GM13977 (cell line): ENCODE results near the gene PTPN14.

ENCODE experiments used
- DNase-seq: peaks from one replicate; pipeline ENCODE4 v3.0.0; 2012; ENCODE audit warnings: low spot score
- in situ Hi-C: fragments of 300-500 bp; cut with MboI; formaldehyde crosslinking; loops from one replicate; pipeline ENCODE4 v1.12.0; 2022; ENCODE audit warnings: low sequenced_read_pairs, low pct_unique_long_range_greater_than_20kb, mixed read lengths, inconsistent platforms; ENCODE audit not compliant: unreplicated experiment
- TF ChIP-seq, protein P1 (sequence below): IDR thresholded peaks from 2 replicates; pipeline ENCODE4 v1.5.1; 2012; ENCODE audit warnings: mild to moderate bottlenecking, control low read depth; ENCODE audit not compliant: insufficient read depth; ENCODE audit errors: extremely low read depth, missing control alignments

PTPN14 gene

DNA sequence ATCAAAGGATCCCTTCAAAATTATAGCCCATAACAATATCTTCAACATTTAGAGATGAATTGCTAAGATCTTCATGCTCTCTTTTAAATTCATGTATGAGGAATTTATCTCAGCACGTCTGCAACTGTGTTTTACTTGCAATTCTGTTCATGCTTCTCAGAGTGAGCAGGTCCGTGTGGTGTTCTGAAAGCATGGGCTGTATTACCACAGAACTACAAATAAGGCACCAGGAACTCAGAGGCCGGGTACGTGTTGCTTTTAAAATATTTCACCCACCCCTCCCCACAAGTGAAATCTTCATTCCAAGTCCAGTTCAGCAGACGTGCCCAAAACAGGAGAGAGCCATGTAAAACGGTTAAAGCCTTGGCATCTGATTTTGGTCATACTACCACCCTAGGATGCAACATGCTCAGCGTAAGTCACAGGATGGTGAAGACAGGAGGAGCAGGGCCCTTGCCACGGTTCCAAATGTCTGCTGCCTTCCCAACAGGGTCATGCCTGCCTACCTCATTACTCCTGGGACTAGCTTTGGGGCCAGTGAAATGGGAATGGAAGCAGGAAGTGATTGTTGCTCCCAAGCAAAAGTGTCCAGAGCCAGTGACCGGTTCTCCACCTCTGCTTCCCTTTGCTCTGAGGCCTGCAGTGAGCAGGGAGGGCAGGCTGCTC lies 133.7 kb downstream of the PTPN14 start:
- TF ChIP-seq, protein P1, sequence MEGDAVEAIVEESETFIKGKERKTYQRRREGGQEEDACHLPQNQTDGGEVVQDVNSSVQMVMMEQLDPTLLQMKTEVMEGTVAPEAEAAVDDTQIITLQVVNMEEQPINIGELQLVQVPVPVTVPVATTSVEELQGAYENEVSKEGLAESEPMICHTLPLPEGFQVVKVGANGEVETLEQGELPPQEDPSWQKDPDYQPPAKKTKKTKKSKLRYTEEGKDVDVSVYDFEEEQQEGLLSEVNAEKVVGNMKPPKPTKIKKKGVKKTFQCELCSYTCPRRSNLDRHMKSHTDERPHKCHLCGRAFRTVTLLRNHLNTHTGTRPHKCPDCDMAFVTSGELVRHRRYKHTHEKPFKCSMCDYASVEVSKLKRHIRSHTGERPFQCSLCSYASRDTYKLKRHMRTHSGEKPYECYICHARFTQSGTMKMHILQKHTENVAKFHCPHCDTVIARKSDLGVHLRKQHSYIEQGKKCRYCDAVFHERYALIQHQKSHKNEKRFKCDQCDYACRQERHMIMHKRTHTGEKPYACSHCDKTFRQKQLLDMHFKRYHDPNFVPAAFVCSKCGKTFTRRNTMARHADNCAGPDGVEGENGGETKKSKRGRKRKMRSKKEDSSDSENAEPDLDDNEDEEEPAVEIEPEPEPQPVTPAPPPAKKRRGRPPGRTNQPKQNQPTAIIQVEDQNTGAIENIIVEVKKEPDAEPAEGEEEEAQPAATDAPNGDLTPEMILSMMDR: no peak
- in situ Hi-C loops: no loop called here
- no peak for DNase-seq

GRCh38 chr1:214416858-214417257 lies 134.5 kb downstream of the PTPN14 start:
- no peak for DNase-seq
- TF ChIP-seq, protein P1: no peak
- in situ Hi-C loops: no loop called here

- TF ChIP-seq, protein P1: no peak
- in situ Hi-C loops: no loop called here
- no peak for DNase-seq
Measured at GRCh38 chr1:214416417-214416816, 135.0 kb downstream of the PTPN14 start.

- DNase-seq: no peak
- in situ Hi-C loops: no loop called here
- TF ChIP-seq, protein P1: no peak
Measured at GRCh38 chr1:214415131-214415530, 136.3 kb downstream of the PTPN14 start.

DNA sequence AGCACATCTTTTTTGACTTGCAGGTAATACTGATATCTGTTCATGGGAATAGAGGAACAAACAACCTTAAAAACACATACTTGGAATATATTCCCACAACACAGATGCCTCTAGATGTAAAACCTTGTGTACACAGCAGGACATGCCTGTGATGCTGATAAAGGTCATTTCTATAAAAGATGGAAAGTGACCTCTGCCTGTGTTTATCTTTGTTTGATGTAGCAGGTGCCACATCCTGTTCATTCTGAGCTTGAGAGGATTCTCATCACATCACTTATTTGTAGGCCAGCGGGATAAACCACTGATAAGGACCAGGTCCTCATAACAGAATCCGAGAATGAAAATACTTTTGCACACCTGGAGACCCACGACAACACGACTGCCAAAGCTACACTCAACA lies 136.7 kb downstream of the PTPN14 start:
- no peak for DNase-seq
- TF ChIP-seq, protein P1: no peak
- in situ Hi-C loops: no loop called here

- in situ Hi-C loops: no loop called here
- DNase-seq: no peak
- TF ChIP-seq, protein P1: no peak
Measured at GRCh38 chr1:214413315-214413714, 138.1 kb downstream of the PTPN14 start.

GRCh38 chr1:214404571-214405213 lies 146.7 kb downstream of the PTPN14 start:
- no peak for DNase-seq
- in situ Hi-C loops: no loop called here
- TF ChIP-seq, protein P1: no peak
